ENCODE data around the gene DGKI.

DGKI gene

GRCh38 chr7:137626469-137627067, 220.2 kb downstream of the DGKI start:
- TF ChIP-seq EZH2phosphoT487 (conservative IDR thresholded peaks at IDR 0.05; ENCODE audit: low read length), result no peak
- peak; percentile 56 for TF ChIP-seq CTCF (IDR thresholded peaks at IDR 0.05; ENCODE audit: insufficient read depth, low read length, poor library complexity, severe bottlenecking)
- Histone ChIP-seq H3K27me3 (ENCODE audit: low read length) (no peaks in the 10 kb centered on the region), H3F3A (ENCODE audit: insufficient read depth) (no peaks in the 10 kb centered on the region), H3K4me2 (ENCODE audit: low read depth, low read length, poor library complexity, severe bottlenecking) (no peak overlapping the region), H3K79me2 (ENCODE audit: insufficient read depth, low read length) (no peaks in the 10 kb centered on the region), H3K36me3 (ENCODE audit: low read length) (no peaks in the 10 kb centered on the region), H3K9me3 (ENCODE audit: insufficient read depth, low read length) (no peaks in the 10 kb centered on the region), H3K9ac (ENCODE audit: low read length) (no peak overlapping the region), H3K9me2 (replicated peaks; ENCODE audit: insufficient read depth, low read length) (no peaks in the 10 kb centered on the region), H2AFZ (ENCODE audit: low read depth, low read length, severe bottlenecking) (no peak overlapping the region), H3K27ac (ENCODE audit: low read depth, low read length) (no peak overlapping the region), H3K4me3 (ENCODE audit: insufficient read depth, low read length, poor library complexity, severe bottlenecking) (no peak overlapping the region), H4K20me1 (ENCODE audit: low read depth, low read length) (no peaks in the 10 kb centered on the region)

- H3K4me2 ChIP-seq (ENCODE audit: low read depth, low read length, poor library complexity, severe bottlenecking), result no peak overlapping the region
Measured at GRCh38 chr7:137625197-137625596, 221.6 kb downstream of the DGKI start.

GRCh38 chr7:137619181-137619580, 227.6 kb downstream of the DGKI start:
- Histone ChIP-seq H2AFZ (ENCODE audit: low read depth, low read length, severe bottlenecking) (no peak overlapping the region), H3K79me2 (ENCODE audit: insufficient read depth, low read length) (no peaks in the 10 kb centered on the region), H3K9me3 (ENCODE audit: insufficient read depth, low read length) (no peaks in the 10 kb centered on the region), H4K20me1 (ENCODE audit: low read depth, low read length) (no peaks in the 10 kb centered on the region), H3K9ac (ENCODE audit: low read length) (no peak overlapping the region), H3K27me3 (ENCODE audit: low read length) (no peaks in the 10 kb centered on the region), H3K27ac (ENCODE audit: low read depth, low read length) (no peak overlapping the region), H3K36me3 (ENCODE audit: low read length) (no peaks in the 10 kb centered on the region), H3K4me2 (ENCODE audit: low read depth, low read length, poor library complexity, severe bottlenecking) (no peak overlapping the region), H3K9me2 (replicated peaks; ENCODE audit: insufficient read depth, low read length) (no peaks in the 10 kb centered on the region), H3K4me3 (ENCODE audit: insufficient read depth, low read length, poor library complexity, severe bottlenecking) (no peak overlapping the region), H3F3A (ENCODE audit: insufficient read depth) (no peaks in the 10 kb centered on the region)
- TF ChIP-seq EZH2phosphoT487 (conservative IDR thresholded peaks at IDR 0.05; ENCODE audit: low read length) (no peak), CTCF (IDR thresholded peaks at IDR 0.05; ENCODE audit: insufficient read depth, low read length, poor library complexity, severe bottlenecking) (no peak)

More at GRCh38 chr7:137625197-137625596, 221.6 kb downstream of the DGKI start:
- Histone ChIP-seq H3K27ac (ENCODE audit: low read depth, low read length) (no peak overlapping the region), H3K9me3 (ENCODE audit: insufficient read depth, low read length) (no peaks in the 10 kb centered on the region), H3K79me2 (ENCODE audit: insufficient read depth, low read length) (no peaks in the 10 kb centered on the region), H3K9me2 (replicated peaks; ENCODE audit: insufficient read depth, low read length) (no peaks in the 10 kb centered on the region), H3F3A (ENCODE audit: insufficient read depth) (no peaks in the 10 kb centered on the region), H3K27me3 (ENCODE audit: low read length) (no peaks in the 10 kb centered on the region), H2AFZ (ENCODE audit: low read depth, low read length, severe bottlenecking) (no peak overlapping the region), H4K20me1 (ENCODE audit: low read depth, low read length) (no peaks in the 10 kb centered on the region), H3K36me3 (ENCODE audit: low read length) (no peaks in the 10 kb centered on the region), H3K9ac (ENCODE audit: low read length) (no peak overlapping the region), H3K4me3 (ENCODE audit: insufficient read depth, low read length, poor library complexity, severe bottlenecking) (no peak overlapping the region)
- TF ChIP-seq EZH2phosphoT487 (conservative IDR thresholded peaks at IDR 0.05; ENCODE audit: low read length), result no peak
- TF ChIP-seq CTCF (IDR thresholded peaks at IDR 0.05; ENCODE audit: insufficient read depth, low read length, poor library complexity, severe bottlenecking), result no peak
